ENCODE data around the gene FAM9C.

GRCh38 chrX:13085526-13085925, 41.1 kb upstream of the FAM9C start:
- TF ChIP-seq CTCF (IDR thresholded peaks at IDR 0.05) (no peak), POLR2A (IDR thresholded peaks at IDR 0.05) (no peak), EP300 (IDR thresholded peaks at IDR 0.05) (no peak), POLR2AphosphoS5 (IDR thresholded peaks at IDR 0.05) (no peak)
